HG02943 (cell line): ENCODE results near the gene SLC12A8.

Source experiments
- ATAC-seq: cut with Tn5 transposase; IDR thresholded peaks from one replicate; pipeline ENCODE4 v1.9.1; 2021; ENCODE audit warnings: mild to moderate bottlenecking, low read depth, moderate library complexity; ENCODE audit not compliant: unreplicated experiment

Gene SLC12A8

DNA sequence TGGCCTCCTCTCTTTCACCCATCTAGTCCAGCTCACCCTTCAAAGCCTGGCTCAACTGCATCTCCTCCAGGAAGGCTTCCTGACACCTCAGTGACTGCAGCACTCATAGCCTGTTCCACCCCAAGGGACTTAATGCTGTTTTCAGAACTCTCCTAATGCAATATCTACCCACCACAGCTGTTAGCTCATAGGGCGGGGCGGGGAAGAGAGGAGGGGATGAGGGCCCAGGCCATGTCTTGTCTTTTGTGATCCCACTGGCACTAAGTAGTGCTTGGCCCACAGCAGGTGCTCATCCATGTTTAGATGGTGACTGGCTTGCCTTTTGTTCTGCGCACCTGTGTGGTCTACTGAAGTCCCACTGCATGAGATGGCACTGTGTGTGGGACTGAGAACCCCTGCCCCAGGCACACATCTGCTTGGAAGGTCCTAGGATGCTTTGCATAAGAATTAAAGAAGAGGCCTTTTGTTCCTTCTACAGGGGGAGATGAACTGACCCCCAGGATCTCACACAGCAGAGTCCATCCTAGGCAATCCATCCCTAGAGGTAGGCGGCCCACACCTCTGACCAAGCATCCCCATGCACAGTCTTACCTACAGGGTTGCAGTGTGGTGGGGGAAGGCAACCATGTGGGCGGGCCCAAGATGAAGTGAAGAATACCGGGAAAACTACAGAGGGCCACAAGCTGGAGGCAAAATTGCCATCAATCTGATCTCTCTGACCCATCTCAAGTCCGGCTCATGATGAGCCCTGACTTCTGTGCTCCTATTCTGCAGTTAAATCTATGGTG is 23.0 kb downstream of the SLC12A8 start:
- no peak for ATAC-seq

DNA sequence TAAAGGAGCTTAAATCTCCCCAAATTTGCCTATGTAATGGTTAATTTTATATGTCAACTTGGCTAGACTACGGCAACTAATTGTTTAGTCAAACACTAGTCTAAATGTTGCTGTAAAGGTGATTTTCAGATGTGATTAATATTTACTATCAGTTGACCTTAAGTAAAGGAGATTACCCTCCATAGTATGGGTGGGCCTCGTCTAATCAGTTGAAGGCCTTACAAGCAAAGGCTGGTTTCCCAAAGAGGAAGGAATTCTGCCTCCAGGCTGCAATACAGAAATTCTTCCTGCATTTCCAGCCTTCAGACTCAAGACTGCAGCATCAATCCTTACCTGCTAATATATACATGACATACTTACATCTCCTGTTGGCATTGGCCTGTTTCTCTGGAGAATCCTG is 23.6 kb downstream of the SLC12A8 start:
- ATAC-seq, result no peak

DNA sequence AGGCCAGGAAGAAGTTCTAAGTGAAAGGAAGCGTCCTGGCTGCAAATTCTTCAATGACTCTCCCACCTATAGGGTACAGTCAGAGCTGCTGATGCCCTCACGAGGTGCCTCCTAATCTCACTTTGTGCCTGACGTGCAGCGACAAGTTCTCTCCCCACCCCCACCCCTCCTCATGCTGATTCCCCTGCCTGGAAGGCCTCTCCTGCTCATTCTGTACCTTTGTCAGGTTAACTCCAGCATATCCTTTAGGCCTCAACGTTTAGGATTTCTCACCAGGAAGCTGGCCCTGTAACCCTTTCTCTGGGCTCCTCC is 25.0 kb downstream of the SLC12A8 start:
- no peak for ATAC-seq

DNA sequence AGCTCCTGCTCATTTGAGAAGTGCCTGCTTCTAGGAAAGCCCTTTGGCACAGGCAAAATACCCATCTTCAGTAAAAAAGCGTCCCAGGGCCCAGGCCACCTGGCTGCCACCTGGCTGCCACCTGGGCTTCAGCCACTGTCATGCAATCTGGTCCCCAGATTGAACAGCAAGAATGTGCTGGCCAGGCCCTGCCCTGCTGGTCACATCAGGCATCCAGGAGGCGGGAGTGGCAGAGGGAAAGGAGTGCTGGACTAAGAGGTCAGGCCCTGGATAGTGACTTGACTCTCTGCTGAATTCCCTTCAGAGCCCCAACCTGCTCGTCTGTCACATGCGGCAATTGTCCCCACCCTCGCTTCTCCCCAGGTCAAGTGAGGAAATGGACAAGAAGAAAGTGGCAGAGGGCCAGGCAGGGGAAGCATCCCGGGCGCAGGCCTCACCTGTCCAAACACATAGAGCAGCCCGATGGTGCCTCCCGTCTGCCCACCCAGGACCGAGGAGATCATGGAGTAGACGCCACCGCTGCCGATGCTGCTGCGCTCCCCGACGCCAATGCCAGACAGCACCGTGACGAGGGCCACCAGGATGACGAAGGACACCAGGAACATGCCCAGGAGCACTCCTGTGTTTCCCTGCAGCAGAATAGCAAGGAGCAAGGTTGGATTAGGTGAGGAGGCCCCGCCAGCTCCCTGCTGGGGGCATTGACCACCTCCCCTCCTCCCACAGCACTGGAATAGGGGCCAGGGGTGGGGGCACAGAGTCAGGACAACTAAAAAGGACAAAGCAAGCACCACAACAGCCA is 25.5 kb downstream of the SLC12A8 start:
- no peak for ATAC-seq

DNA sequence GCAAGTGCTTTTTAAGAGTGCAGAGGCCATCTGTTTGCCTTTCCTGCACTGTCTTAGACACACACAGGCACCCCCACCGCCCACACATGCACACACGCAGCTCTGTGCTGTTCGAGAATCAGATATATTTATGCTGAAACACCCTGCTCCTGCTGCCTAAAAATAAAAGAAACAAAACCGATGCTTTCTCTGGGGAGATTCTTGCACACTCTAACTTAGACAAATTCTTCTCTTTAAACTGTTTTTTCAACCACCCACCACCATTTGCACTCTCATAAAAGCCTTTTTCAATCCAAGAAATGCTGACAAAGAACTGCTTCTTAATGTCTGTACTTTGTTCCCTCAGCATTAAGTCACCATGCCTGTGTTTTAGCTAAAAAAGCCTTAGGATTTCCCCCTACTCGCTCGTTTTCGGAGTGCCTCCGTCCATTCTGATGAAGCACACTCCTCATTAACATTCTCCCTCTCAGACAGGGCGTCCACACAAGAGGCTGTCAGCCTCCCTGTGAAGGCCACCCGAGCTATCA is 26.2 kb downstream of the SLC12A8 start:
- no peak for ATAC-seq

DNA sequence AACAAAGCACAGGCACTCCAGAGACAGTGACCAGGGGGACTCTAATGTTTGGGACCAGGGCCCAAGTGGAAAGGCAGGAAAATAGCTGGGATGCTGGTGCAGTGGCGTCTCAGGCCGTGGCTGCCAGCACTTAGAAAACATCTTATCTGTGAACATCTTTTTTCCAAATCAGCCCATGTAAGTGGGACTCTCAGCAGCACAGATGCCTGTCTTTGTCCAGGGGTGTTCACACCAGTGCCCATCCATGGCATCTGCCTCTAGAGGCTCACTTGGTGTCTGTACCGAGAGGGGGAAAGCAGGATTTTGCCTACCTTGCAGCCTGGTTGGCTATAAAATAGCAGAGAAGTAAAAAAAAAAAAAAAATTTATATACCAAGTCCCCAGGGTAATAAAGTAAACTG is 26.7 kb downstream of the SLC12A8 start:
- no peak for ATAC-seq

DNA sequence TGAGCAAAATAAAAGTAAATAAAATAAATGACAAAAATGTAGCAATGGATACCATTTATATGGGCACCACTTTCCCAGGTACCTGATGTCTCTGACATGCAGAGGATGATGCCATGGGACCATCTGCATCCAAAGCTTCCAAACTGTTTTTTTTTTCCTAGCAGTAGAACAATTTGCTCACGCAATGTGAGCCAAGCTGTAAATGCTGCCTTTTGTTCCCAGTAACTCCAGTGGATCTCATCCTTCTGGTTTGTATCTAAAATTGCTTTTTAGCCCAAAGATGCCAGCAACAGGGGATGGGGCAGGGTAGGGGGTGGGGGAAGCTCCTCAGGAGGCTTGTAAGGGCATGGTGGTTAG is 32.7 kb downstream of the SLC12A8 start:
- ATAC-seq, result no peak

DNA sequence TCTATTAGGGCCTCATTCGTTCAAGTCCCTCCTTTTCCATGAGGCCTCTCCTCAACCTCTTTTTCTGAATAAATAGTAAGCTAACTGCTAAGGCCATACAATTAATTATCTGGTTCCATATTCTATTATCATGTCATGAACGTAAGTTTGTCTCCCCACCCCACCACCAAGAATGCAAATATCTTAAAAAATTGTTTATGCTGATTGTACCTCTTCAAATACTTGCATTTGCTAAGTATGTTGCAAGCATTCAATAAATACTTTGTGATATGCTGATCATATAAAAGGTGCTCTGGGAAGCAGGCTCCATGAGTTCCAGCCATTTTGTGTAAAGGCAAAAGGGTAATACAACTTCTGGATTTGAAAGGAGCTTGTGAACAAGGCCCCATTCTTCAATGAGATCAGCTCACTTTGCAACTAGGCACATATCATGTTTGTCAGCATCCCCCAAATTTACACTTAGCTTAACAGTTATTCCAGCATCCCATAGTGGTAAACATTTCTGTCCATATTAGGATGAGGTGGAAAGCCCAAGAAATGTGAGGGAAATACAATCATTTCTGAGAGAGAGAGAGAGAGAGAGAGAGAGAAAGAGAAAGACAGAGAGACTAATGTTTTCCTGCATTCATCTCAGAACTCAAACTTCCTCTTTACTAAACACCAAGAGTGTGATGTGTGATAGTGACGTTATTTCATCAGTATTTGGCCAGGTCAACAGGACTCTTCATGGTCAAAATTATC is 33.2 kb downstream of the SLC12A8 start:
- ATAC-seq, result no peak

DNA sequence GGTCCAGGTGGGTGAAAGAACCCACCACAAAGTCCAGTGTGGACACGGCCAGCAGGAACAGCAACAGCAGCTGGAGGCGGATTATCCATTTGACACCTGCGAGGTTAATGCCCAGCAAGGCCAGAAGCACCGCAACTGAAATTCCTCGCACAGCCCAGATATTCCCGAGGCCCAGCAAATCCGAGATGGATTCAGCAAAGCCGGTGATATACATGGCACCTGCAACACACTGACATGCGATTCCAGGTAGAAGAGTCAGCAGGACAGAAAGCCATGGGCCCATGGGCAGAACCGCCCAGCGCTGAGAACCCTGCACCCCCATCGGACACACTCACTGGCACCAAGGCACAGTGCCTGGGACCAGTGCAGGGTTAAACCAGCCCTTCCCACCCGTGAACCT is 34.8 kb downstream of the SLC12A8 start:
- ATAC-seq, result no peak

DNA sequence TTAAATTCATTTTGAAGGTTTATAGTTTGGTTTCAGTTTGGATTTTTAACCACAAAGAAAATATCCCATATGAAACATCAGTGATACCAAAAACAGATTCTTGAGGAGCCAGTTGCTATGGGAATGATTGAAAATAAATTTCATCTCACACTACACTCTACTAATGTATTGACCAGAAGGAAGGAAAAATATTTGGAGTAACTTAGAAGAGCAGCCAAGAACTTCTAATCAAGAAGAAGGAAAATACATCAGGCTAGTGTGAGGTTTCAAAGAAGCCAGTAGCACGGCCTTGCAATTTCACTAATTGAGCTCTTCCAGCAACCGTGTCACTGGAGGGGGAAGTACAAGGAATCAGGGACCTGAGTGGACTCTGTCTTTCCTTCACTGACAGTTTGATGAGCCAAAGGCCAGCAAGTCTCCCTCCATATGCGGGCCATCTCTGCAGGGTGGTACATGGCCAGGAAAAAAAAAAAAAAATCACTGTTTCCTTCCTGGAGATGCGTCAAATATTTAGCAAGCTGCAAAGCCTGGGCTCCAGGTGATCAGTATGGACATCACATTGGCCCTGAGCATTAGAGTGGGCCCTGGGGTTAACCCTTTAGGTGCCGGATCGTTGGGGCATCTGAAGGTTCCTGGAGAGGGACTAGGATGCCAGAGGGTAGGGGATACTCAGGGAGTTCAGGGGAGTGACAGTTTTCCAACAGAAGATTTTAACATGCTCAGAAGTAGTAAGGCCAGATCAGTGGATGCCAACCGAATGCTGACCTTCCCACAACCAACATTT is 37.1 kb downstream of the SLC12A8 start:
- no peak for ATAC-seq

DNA sequence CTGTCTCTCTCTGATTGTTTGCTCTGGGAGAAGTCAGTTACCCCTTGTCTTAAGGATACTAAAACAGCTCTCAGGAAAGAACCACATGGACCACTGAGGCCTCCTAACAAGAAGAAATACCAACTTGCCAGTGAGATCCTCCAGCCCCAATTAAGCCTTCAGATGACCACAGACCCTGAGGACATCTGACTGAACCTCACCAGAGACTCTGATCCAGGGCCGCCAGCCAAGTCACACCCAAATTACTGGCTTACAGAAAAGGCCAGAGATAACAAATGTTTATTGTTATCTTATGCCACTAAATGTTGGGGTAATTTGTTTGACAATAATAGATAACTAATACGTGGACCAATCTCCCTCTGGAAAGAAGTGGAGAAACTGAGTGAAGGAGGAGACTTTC is 40.2 kb downstream of the SLC12A8 start:
- no peak for ATAC-seq

DNA sequence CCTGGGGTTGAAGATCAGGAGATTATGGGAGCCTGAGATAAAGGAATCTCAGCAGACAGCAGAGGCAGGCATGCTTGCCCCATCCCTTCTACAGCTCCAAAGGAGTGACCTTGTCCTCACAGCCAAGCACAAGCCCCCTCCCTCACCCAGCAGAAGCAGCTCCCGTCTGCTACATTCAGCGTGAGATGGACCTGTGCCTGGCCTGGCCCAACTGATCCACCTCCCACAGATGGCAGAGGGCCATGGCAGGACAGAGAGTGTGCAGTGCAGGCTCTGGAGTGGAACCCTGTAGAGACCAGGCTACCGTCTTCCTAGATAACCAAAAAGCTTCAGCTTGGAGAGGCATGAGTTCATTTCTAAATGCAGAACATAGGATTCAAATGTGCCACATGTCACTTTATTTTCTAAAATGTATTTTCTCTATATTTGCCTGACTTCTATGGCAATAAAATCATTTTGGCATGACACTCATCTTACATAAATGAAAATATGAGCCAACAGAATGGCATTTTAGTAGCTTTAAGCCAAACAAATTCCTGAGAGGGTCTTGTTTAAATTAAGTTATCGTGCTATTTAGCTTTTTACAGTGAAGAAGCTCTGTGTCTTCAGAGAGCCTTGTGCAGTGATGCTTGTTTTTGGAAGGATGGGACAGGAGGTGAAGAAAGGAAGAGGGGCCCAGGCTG is 43.7 kb downstream of the SLC12A8 start:
- no peak for ATAC-seq

DNA sequence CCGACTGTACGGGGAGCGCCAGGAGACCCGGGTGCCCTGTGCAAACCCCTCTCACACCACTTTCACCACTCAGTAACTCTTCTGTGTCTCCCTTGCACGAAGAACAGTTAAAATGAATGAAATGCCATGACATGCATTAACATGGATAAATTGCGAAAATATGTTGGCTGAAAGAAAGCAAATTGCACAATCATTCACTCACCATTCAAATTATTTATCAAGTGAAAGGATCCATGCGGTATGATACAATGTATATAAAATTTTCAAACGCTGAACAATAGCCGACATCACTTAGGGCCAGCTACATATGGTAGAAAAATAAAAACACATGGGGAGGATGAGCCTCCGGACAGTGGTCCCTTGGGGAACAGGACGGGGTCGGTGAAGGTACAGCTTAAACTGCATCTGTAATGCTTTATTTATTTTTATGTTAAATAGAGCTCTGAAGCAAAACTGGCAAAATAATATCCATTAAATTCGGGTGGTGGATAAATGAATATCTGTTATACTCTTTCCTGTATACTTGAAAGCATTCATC is 45.9 kb downstream of the SLC12A8 start:
- no peak for ATAC-seq

DNA sequence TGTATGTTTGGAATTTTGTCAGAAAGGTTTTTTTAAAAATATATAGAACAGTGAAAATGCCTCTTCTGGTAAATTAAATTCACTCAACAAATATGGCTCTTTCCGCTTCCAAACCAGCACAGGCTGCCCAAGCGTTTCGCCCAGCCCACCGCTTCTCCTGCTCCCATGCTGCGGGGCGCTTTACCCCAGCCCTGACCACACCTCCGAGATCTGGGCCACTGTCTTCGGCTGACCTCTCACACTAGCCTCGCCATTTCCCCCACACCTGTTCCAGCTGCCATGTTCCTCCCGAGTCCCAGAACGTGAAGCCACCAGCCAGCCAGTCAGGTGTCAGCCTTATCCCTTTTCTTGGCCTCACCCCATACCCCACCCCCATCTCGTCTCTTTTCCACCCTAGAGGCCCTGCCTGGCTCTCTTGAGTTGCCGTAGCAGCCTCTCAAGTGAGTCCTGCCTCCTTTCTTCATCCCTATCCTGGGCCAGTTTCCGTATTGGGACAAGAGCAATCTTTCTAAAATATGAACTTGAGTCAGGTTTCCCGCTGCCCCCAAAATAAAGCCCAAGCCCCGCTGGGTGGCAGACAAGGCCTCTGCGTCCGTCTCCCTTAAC is 46.5 kb downstream of the SLC12A8 start:
- no peak for ATAC-seq

DNA sequence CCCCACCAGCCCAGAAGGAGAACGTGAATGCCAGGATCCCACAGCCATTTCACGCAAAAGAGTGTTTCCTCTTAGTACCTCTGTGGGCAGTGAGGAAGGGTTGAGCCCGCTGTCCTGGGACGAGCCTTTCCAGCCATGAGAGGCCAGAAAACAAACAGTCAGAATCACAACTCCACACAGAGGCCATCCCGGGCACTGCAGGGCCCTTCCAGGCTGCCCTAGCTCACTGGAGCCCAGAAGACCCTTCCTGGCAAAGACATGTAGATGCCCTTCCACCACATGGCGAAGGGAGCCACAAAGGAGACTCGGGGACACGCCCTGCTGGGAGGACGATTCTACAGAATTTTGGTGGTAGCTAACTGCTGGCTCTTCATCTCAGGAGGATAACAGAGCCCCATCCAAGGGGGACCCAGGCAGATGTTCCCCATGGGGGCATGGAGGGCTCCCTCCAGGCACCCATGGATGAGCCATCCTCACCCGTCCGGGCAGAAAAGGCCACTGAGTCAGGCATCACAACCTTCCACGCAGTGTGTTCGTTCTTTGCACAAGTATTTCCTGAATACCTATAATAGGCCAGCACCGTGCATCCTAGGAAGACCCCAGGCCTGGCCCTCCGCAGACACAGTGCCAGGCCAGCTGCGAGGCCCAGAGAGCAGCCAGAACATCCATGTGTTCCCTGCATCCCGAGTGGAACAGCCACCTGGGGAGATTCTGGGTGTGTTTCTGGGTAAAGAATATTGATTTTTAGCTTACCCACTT is 47.2 kb downstream of the SLC12A8 start:
- ATAC-seq, result no peak

DNA sequence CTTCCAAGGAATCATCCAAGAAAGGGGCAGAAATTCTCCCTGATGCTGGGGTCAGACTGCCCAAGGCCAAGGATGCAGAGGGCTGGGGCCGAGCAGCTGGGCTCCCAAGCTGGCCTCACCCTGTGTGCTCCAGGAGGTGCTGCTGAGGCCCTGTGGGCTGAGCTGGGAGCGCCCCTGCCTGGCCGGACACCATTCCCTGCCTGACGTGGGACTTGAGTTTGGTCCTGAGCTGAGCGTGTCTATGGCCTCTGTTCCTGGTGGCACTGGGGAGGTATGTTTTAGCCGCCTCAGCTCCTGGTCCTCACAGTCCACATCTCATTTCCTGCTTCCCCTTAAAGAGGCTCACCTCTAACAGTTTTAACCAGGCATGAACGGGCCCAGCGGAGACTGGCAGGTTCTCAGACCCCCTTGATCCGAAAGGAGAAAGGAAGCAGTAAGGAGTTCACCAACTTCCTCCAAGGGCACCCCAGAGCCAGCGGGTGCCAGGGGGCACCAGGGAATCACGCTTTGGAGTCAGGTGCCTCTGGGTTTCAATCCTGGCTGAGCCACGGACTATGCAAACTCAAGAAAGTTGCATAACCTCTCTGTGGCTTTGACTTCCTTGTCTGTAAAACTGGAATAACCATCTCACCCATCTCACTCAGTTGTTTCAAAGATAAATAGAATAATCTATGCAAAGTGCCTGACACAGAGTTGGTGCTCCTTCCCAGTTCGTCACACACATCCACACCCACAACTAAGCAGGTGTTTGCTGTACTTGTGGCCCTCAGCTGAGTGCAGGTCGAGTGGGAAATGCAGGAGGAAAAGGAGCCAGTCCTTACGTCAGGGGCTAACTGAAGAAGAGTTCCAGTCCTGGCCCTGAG is 48.6 kb downstream of the SLC12A8 start:
- no peak for ATAC-seq

DNA sequence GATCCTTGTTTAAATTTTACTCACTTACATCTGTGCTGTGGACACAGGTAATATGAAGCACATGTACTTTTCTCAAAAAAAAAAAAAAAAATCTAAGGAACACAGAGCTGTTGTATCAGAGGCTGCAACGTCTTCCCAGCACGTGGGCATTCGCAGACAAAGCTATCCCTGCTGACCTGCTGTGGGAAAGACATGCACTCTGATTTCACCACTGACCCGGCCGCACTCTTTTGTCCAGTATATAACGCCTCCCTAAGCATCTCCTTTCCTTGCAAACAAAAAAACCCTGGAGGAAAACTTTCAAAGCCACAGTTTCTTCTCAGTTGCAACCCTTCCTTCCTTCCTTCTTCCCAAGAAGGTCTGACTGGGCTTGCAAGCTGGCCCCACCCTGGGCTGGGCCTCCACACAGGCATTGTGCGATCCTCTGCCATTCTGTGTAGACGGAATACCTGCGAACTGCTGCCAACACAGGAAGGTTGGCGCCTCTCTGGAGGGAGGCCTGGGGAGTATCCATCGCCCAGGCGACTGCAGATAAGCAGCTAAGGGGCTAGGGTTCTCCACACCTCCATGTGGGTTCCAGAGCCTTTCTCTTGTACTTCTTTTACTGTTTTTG is 50.8 kb downstream of the SLC12A8 start:
- ATAC-seq, result no peak
